Measurements from ENCODE around the gene PDCD11.
"Not testable (repeated sequence)": the region's sequence is repeated elsewhere in the genome, so short reads cannot be mapped to it uniquely, and the experiment has no call there.

PDCD11 gene

GRCh38 chr10:103396067-103396788 is at the start of gene PDCD11, which contains the start of gene ATP5MK:
TSS of gene PDCD11 (plus strand) at chr10:103396626. CDS start at chr10:103398427, 1,801 bp downstream.
TSS of gene ATP5MK (minus strand) at chr10:103396475. CDS start at chr10:103392457, 4,018 bp downstream.
- peak; percentile 92 to 94 for DNase-seq

GRCh38 chr10:103350175-103350516 is 46.3 kb upstream of the PDCD11 start:
- DNase-seq = no peak

- DNase-seq = peak; percentile 36 to 39
These were observed 45.7 kb upstream of the PDCD11 start, which contains the start of gene PCGF6 for GRCh38 chr10:103350517-103351260. TSS of gene PCGF6 (minus strand) at chr10:103351140. CDS start at chr10:103351066, 74 bp downstream.

GRCh38 chr10:103353281-103353680 is 43.1 kb upstream of the PDCD11 start:
- no peak for DNase-seq

DNA sequence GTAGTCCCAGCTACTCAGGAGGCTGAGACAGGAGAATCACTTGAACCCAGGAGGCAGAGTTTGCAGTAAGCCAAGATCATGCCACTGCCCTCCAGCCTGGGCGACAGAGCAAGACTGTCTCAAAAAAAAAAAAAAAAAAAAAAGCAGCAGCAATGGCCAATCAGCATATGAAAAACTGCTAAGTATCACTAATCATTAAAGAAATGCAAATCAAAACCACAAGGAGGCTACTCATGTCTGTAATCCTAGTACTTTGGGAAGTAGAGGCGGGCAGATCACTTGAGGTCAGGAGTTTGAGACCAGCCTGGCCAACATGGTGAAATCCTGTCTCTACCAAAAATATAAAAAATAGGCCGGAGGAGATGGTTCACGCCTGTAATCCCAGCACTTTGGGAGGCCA is 41.9 kb upstream of the PDCD11 start:
- DNase-seq = not testable (repeated sequence)

GRCh38 chr10:103355906-103356599 is 40.4 kb upstream of the PDCD11 start:
- DNase-seq = no peak

DNA sequence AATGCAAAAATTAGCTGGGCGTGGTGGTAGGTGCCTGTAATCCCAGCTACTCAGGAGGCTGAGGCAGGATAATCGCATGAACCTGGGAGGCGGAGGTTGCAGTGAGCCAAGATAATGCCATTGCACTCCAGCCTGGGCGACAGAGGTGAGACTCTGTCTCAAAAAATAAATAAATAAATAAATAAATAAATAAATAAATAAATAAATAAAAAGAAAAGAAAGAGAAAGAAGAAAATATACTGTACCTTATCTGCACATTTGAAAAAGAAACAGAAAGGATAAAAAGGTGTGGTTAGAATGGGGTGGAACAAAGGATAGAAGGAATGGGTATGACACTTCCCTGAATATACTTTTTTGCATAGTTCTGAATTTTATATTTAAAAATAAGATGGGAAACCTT is 36.9 kb upstream of the PDCD11 start:
- DNase-seq = not testable (repeated sequence)

- not testable (repeated sequence) for DNase-seq
These were observed 35.6 kb upstream of the PDCD11 start for GRCh38 chr10:103360791-103361190.

DNA sequence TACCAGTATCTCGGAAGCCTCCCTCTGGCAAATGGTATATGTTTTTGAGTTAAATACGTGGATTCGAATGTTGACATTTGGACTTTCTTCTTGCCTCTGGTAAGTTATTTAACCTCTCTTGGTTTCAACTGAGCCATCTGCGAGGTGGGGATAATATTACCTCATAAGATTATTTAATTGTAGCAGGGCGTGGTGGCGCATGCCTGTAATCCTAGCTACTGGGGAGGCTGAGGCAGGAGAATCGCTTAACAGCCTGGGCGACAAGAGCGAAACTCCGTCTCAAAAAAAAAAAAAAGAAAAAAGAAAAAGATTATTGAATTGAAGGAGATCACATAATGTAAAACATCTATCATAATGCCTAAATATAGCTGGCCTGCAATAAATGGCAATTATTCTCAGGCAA is 29.0 kb upstream of the PDCD11 start:
- no peak for DNase-seq

DNA sequence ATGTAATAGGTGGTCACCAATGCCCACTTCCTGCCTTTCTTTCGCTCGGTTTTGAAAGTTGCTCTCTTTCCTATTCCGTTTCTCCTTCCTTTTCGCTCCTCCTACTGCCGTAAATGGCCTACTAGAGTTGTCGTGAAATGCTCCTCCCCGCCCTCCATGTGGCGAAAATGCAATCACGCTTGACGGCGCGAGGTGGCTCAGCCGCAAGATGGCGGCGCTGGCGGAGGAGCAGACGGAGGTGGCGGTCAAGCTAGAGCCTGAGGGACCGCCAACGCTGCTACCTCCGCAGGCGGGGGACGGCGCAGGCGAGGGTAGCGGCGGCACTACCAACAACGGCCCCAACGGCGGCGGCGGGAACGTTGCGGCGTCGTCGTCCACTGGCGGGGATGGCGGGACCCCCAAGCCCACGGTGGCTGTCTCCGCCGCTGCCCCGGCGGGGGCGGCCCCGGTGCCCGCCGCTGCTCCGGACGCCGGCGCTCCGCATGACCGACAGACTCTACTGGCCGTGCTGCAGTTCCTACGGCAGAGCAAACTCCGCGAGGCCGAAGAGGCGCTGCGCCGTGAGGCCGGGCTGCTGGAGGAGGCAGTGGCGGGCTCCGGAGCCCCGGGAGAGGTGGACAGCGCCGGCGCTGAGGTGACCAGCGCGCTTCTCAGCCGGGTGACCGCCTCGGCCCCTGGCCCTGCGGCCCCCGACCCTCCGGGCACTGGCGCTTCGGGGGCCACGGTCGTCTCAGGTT is 28.5 kb upstream of the PDCD11 start, which contains the start of gene TAF5:
TAF5 (plus strand) TSS at position 195 of the 737 bp plus-strand sequence; CDS start at position 209, 14 bp downstream.
- peak; percentile 84 to 85 for DNase-seq

- DNase-seq = no peak
These were observed 22.9 kb upstream of the PDCD11 start for GRCh38 chr10:103373544-103373943.

DNA sequence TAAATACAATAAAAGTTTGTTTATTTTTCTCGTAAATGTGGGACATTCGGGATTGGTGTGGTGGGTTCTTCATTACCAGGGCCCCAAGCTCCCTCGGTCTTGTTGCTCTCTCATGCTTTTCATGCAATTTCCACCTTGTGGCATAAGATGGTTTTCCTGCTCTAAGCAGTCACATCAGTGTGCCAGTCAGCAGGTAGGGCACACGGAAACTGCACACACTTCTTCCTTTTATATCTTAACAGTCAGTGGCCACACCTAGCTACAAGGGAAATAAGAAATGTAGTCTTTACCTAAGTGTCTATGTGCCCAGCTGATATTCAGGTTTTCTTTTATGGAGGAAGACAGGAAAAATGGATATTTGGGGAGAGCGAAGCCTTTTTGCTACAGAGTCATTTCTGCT is 22.2 kb upstream of the PDCD11 start:
- no peak for DNase-seq

GRCh38 chr10:103382769-103383168 is 13.7 kb upstream of the PDCD11 start:
- no peak for DNase-seq

GRCh38 chr10:103394180-103394579 is 2.2 kb upstream of the PDCD11 start:
- DNase-seq = no peak

DNA sequence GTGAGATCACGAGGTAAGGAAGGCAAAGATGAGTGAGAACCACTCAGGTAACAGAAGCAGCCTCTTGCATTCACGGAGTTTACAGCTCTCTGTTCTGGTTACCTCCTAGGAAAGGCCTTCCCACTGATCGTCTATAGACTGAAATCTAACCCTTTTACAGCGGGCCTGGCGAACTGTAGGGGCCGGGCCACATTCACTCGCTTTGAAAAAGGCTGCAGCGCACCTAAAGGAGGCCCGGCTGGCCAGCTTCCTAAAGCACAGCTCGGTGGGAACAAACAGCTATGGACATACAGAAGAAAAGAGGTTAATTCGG is 716 bp upstream of the PDCD11 start:
- DNase-seq = no peak

GRCh38 chr10:103396789-103397087 is 312 bp downstream of the PDCD11 start:
- no peak for DNase-seq

GRCh38 chr10:103397191-103397825 is 882 bp downstream of the PDCD11 start:
- DNase-seq = no peak

DNA sequence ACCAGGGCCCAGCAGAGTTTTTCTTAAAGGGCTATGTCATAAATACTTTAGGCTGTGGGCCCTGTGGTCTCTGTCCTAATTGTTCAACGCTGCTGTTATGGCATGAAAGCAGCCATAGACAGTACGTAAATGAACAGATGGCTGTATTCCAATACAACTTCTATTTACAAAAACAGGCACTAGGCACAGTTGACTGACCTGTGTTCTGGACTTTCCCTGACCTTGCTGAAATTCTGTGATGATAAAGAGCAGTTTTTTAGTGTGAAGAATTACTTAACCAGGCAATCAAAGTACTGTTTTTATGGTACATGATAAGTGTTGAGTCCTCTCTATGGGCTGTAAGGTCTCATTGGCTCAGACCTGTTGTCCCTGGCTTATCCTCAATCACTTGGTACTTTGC is 17.1 kb downstream of the PDCD11 start:
- DNase-seq = no peak

DNA sequence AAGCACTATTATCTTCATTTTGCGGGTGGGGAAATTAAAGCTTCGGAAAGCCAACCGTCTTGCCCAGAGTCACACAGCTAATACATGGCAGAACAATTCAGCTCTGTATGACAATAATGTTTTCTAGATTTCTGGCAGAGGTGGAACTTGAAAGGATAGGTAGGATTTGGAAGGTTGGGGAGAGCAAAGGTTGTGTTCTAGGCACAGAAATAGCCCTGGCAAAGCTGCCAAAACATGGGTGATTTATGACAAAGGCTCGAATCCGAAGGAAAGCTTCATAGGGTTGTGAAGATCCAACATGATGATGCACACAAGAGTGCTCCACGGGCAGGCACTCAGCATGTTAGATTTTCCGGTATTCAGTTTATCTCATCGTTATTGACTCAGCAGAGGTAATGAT is 19.2 kb downstream of the PDCD11 start:
- no peak for DNase-seq

GRCh38 chr10:103416436-103417147 is 20.2 kb downstream of the PDCD11 start:
- DNase-seq = peak; percentile 35 to 51

DNA sequence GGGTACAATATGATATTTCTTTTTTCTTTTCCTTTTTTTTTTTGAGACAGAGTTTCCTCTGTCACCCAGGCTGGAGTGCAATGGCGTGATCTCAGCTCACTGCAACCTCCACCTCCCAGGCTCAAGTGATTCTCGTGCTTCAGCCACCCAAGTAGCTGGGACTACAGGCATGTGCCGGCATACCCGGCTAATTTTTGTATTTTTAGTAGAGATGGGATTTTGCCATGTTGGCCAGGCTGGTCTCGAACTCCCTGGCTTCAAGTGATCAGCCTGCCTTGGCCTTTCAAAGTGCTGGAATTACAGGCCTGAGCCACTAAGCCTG is 20.7 kb downstream of the PDCD11 start:
- DNase-seq = not testable (repeated sequence)

- DNase-seq = no peak
These were observed 21.2 kb downstream of the PDCD11 start for GRCh38 chr10:103417601-103418000.
